Panc1 (cell line): ENCODE results near the gene POU2F2. TPM values are rescaled to one million over a fixed set of nuclear protein-coding genes. Genes with fewer than 3 reads are reported as not detected.

Source experiments
- ATAC-seq: fragments of 200-7000 bp; cut with Tn5 transposase; 2 replicates; pipeline ENCODE4 v1.9.1; 2020; ENCODE audit warnings: mild to moderate bottlenecking, moderate library complexity
- BruUV-seq: library from RNA; stranded (reverse); fragments of 400-500 nt; replicated peaks from 2 replicates; lab custom pipeline; 2021; lab: Mats Ljungman, UMichigan
- CTCF ChIA-PET: fragments of 300-600 bp; sonication (Branson Sonifier 250); formaldehyde crosslinking; loops from one replicate; lab custom pipeline; 2022; ENCODE audit warnings: antibody characterized with exemption; lab: Charles Lee
- POLR2A ChIA-PET: fragments of 300-600 bp; sonication (Branson Sonifier 250); formaldehyde crosslinking; loops from one replicate; lab custom pipeline; 2022; ENCODE audit warnings: antibody characterized with exemption; lab: Charles Lee
- DNase-seq: peaks from one replicate; pipeline ENCODE4 v3.0.0-alpha.2; 2010; ENCODE audit warnings: low read depth, low spot score
- H3K27ac ChIP-seq: 2 replicates; pipeline ENCODE4 v1.5.1; 2011; ENCODE audit warnings: mild to moderate bottlenecking, low read length, inconsistent platforms
- H3K27me3 ChIP-seq: fragments of 200-500 bp; sonication (Bioruptor generic); 2 replicates; pipeline ENCODE4 v1.6.0; 2014; ENCODE audit warnings: low read length, inconsistent platforms; ENCODE audit not compliant: control insufficient read depth, insufficient read depth
- H3K36me3 ChIP-seq: fragments of 200-500 bp; sonication (Bioruptor generic); 2 replicates; pipeline ENCODE4 v1.5.1; 2014; ENCODE audit warnings: inconsistent platforms, mild to moderate bottlenecking, low read length, moderate library complexity; ENCODE audit not compliant: control insufficient read depth, insufficient read depth
- H3K4me1 ChIP-seq: 2 replicates; pipeline ENCODE4 v1.5.1; 2011; ENCODE audit warnings: inconsistent platforms, mild to moderate bottlenecking, low read length, moderate library complexity; ENCODE audit not compliant: control insufficient read depth, insufficient read depth
- H3K4me3 ChIP-seq, 2 experiments: 2 replicates each; pipeline ENCODE4 v1.5.1; 2011 to 2012; ENCODE audit warnings: low read depth in 2 of 2, low read length in 2 of 2, mild to moderate bottlenecking in 2 of 2, inconsistent platforms in 1 of 2, moderate library complexity in 1 of 2
- H3K9me3 ChIP-seq: fragments of 200-500 bp; sonication (Bioruptor generic); 2 replicates; pipeline ENCODE4 v1.5.1; 2014; ENCODE audit warnings: low read depth, mild to moderate bottlenecking, inconsistent platforms, low read length, moderate library complexity; ENCODE audit not compliant: control insufficient read depth, insufficient read depth
- CTCF ChIP-seq: fragments of 450-650 bp; IDR thresholded peaks from 2 replicates; pipeline ENCODE4 v1.5.1; 2017; ENCODE audit warnings: mild to moderate bottlenecking
- POLR2AphosphoS5 ChIP-seq: IDR thresholded peaks from 2 replicates; pipeline ENCODE4 v1.6.1; 2012; ENCODE audit warnings: mild to moderate bottlenecking, low read depth, low read length, moderate library complexity
- REST ChIP-seq, 2 experiments: IDR thresholded peaks; 2 replicates each; pipeline ENCODE4 v1.6.1; 2011 to 2012; ENCODE audit warnings: low read depth in 2 of 2, control low read depth in 1 of 2, low read length in 1 of 2, mild to moderate bottlenecking in 1 of 2, moderate library complexity in 1 of 2; ENCODE audit not compliant: insufficient read depth in 1 of 2
- SIN3A ChIP-seq: IDR thresholded peaks from 2 replicates; pipeline ENCODE4 v1.6.1; 2012; ENCODE audit warnings: low read depth, mild to moderate bottlenecking, low read length, moderate library complexity, borderline replicate concordance; ENCODE audit not compliant: insufficient read depth
- TCF7L2 ChIP-seq: IDR thresholded peaks from 2 replicates; pipeline ENCODE4 v1.6.1; 2011; ENCODE audit warnings: mild to moderate bottlenecking, low read depth, low read length, inconsistent platforms
- in situ Hi-C: cut with HindIII; loops from 2 replicates; pipeline ENCODE4 v1.10.0; 2016; ENCODE audit warnings: low sequenced_read_pairs, low pct_unique_long_range_greater_than_20kb
- intact Hi-C: fragments of 100-400 bp; cut with micrococcal nuclease; formaldehyde crosslinking; loops from one replicate; pipeline ENCODE4 v1.10.0; 2022; ENCODE audit not compliant: unreplicated experiment
- total RNA-seq: library from RNA; stranded (reverse); gene quantifications from one replicate; pipeline ENCODE4 v1.2.1, GENCODE V29; 2021; ENCODE audit not compliant: unreplicated experiment

POU2F2 gene
- total RNA-seq, 1 experiment from 2014 or later, result 0.10 TPM

- DNase-seq (no peak), ATAC-seq (no peak)
- ChIA-PET CTCF (interaction anchor here (0.7 kb wide), 1 partner anchor 60 kb away, joined by 7 read pairs; no protein-coding TSS in a partner anchor), POLR2A (no interaction called here)
- no TSS peak for BruUV-seq
- TF ChIP-seq TCF7L2 (no peak), CTCF (no peak), REST (IDR thresholded peaks at IDR 0.05; ENCODE audit: insufficient read depth in 1 of 2, low read depth in 2 of 2, low read length in 1 of 2) (no peak), SIN3A (no peak), POLR2AphosphoS5 (no peak)
- Histone ChIP-seq H3K4me1 (no peaks in the 10 kb centered on the region), H3K9me3 (no peaks in the 10 kb centered on the region), H3K27ac (no peak overlapping the region), H3K36me3 (no peaks in the 10 kb centered on the region), H3K27me3 (no peaks in the 10 kb centered on the region), H3K4me3 (no peak overlapping the region)
- intact Hi-C loops, result no loop called here
- in situ Hi-C loops, result no loop called here
These were observed 37.0 kb downstream of the POU2F2 start for GRCh38 chr19:42095142-42095813.

GRCh38 chr19:42093926-42094325 is 38.3 kb downstream of the POU2F2 start:
- CTCF ChIA-PET, result no interaction called here
- ATAC-seq (no peak), DNase-seq (no peak)
- in situ Hi-C loops, result no loop called here
- no TSS peak for BruUV-seq
- H3K4me1 ChIP-seq, result no peaks in the 10 kb centered on the region
- no peaks in the 10 kb centered on the region for H3K9me3 ChIP-seq
- POLR2A ChIA-PET, result no interaction called here
- no peak overlapping the region for H3K4me3 ChIP-seq
- no peak overlapping the region for H3K27ac ChIP-seq
- no peaks in the 10 kb centered on the region for H3K36me3 ChIP-seq
- intact Hi-C loops, result no loop called here
- no peak for TF ChIP-seq POLR2AphosphoS5
- TF ChIP-seq REST (IDR thresholded peaks at IDR 0.05; ENCODE audit: insufficient read depth in 1 of 2, low read depth in 2 of 2, low read length in 1 of 2), result no peak
- H3K27me3 ChIP-seq, result no peaks in the 10 kb centered on the region
